Activated CD8-positive, alpha-beta memory T cell treated with anti-CD3 and anti-CD28 coated beads, Interleukin-2, amount 50 U/mL, for 48 hours (primary cell): Measurements from ENCODE around the gene FN3KRP.
"Not testable (repeated sequence)": the region's sequence is repeated elsewhere in the genome, so short reads cannot be mapped to it uniquely, and the experiment has no call there.

Source experiments
- DNase-seq: peaks from one replicate; pipeline ENCODE4 v3.0.0-alpha.2; 2020

FN3KRP gene

DNA sequence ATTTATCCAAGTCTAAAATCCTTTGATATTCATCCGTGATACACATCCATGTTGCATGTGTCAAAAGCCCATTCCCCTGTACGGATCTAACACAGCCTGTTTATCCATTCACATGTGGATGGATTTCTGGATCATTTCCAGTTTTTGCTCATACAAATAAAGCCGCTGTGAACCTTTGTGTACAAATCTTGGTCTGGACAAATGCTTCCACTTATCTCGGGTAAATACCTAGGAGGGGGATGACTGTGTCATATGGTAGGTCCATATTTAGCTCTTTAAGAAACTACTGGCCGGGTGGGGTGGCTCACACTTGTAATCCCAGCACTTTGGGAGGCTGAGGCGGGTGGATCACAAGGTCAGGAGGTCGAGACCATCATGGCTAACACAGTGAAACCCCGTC lies 29.0 kb downstream of the FN3KRP start:
- DNase-seq = no peak

DNA sequence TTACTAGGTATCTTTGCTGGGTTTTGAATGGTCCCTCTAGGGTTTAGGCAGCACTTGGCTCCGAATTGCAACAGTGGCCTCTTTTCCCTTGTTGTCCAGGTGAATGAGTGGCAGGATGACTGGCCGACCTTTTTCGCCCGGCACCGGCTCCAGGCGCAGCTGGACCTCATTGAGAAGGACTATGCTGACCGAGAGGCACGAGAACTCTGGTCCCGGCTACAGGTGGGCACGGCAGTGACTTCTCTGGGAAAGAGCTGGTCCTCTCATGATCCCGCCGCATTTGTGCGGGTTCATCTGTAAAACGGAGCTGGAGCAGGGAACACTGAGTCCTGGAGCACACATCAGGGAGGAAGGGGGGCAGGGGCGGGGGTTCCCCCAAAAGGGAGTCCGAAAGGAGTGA lies 32.2 kb downstream of the FN3KRP start:
- no peak for DNase-seq

DNA sequence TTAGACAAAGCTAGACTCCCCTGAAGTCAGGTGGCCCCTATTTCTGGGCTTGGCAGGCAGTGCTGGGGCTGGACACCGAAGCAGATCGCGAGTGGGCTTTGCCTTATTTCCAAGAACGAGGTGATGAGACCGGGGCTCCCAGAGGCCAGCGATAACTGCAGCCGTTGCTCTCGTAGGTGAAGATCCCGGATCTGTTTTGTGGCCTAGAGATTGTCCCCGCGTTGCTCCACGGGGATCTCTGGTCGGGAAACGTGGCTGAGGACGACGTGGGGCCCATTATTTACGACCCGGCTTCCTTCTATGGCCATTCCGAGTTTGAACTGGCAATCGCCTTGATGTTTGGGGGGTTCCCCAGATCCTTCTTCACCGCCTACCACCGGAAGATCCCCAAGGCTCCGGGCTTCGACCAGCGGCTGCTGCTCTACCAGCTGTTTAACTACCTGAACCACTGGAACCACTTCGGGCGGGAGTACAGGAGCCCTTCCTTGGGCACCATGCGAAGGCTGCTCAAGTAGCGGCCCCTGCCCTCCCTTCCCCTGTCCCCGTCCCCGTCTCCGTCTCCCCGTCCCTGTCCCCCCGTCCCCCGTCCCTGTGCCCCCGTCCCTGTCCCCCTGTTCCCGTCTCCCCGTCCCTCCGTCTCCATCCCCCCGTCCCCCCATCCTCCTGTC lies 33.9 kb downstream of the FN3KRP start:
- DNase-seq = no peak

DNA sequence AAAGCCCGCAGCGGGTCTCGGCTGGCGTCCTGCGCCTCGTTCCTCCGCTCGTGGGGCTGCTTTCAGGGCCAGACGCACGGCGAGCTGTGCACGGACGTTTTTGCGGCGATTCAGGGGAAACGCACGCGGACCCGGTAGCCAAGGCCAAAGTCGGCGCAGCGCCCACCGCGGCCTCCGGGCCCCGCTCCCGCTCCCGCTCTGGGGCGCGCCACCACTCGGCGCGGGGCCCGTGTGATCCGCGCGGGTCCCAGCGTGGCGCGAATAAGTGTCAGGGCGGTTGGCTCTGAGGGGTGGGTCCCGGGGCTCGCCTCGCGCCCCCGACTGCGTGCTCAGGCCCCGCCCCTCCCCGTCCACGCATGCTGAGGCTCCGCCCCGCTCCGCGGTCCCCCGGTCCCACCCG lies 34.7 kb downstream of the FN3KRP start:
- no peak for DNase-seq

DNA sequence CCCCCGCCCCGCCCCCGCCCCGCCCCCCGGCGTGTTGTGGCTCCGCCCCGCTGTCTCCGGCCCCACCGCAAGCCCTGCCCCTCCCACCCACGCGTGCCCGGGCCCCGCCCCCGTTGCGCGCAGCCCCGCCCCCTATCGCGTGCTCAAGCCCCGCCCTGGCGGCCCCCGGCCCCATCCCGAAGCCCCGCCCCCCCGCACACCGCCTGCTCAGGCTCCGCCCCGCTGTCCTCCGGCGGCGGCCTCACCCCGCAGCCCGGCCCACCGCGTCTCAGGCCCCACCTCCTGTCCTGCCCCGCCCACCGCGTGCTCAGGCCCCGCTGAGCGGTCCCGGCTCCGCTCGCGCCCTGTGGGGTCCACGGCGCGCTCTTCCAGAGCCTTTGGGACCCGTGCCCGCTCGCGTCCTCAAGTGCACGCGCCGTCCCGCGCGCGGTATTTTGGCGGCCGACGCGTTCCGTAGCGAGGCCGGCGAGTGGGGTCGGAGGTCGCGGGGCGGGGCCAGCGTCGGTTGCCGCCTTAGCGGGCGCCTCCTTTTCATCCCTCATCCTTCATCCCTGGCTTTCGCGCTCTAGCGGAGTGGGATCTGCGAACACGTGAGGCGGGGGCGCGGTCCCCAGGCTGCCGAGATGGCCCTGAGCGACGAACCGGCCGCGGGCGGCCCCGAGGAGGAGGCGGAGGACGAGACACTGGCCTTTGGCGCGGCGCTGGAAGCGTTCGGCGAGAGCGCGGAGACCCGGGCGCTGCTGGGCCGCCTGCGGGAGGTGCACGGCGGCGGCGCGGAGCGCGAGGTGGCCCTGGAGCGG lies 35.3 kb downstream of the FN3KRP start, which contains the start of gene TBCD:
TSS of gene TBCD (plus strand) at position 495 of the 800 bp plus-strand sequence. CDS start at position 624, 129 bp downstream.
- peak; percentile 93 for DNase-seq

DNA sequence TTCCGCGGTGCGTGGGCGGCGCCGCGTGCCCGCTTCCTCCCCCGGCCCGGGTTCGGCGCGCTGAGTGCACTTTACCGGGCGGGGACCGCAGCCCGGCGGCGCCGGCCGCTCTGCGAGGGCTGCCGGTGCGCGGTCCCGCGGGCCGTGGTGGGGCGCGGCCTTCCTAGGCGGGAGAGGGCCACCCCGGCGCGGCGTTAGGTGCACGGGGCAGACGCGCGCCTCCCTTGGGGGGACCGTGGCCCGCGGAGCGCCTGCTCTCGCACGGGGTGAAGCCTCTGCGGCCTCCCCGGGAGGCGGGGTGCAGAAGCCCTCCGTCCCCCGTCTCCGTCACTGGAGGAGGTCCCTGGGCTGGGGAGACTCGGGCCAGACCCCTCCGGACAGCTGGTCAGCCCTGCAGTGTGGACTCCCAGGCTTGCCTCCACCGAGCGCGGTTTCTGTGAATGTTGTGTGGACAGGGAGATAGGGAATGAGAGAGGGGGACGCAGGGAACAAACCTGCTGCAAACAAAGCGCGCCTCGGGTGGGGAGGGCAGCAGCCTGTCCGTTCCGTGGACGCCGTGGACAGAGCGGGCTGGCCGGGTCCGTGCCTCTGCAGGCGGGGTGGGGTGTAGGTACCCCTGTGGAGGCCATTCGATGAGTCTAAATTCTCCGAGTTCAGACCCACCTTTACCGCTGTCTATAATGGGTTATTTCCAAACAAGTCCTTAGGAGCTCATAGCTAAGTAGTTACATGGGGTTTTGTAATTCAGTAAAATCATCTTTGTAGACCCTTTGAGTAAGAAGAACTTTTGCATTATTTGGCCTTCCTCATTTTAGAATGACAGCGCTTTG lies 36.1 kb downstream of the FN3KRP start:
- DNase-seq = no peak

DNA sequence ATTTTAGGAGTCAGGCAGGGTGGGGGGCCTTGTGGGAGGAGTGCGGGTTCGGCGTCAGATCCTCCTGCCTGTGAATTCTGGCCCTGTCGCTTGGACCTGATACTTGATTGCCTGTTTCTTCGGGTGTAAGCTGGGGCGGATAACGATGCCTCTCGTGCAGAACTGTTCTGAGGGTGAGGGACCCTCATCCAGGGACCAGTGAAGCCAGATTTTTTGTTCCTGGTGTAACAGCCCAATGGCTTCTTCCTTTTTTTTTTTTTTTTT lies 36.6 kb downstream of the FN3KRP start:
- DNase-seq = no peak

DNA sequence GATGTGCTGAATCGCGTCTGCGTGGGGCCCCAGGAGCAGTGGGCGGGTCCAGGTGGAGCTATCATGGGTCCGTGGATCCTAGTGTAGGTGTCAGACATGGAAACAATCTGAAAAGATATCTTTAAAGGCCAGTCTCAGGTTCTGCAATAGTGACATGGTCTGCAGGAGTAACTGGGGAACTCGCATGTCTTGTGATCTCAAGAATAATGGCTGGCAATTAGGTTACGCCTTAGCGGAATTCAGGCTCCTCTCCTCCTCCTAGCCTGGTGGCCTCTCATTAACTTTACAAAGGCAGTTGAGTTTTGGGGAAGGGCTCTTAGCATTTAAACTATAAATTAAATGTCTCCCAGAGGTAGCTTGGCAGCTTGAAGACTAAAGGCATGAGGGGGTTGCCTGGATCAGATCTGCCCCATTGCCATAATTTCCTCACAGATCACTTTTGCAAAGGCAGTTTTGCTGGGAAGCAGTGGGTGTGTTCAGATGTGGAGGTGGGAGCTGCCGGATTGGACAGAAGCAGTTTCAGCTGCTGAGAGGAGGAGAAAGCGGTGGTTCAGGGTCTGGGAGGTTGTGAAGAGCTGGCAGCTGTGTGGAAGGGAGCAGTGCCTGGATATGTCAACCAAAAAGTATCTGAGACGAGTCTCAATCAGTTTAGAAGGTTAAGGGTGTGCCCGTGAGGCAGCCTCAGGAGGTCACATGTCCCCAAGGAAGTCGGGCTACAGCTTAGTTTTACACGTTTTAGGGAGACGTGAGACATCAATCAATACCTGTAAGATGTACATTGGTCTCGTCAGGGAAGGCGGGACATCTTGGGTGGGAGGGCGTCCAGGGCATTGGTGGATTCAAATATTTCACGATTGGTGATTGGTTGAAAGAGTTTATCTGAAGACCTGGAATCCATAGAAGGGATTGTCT lies 38.0 kb downstream of the FN3KRP start:
- DNase-seq = no peak

DNA sequence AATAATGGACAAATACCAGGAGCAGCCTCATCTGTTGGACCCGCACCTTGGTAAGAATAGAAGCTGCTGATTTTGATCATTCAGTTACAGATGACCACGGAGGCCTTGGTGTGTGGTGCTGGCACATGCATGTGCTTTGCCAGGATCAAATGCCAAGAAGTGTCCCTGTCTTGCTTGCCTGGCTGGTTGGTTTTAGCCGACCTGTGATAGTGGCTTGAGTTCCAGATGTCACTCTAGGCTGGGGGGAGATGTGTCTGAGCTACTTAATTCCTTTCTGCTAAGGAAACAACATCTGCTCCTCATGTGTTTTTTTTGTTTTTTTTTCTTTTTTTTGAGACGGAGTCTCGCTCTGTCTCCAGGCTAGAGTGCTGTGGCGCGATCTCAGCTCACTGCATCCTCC lies 39.7 kb downstream of the FN3KRP start:
- no peak for DNase-seq

DNA sequence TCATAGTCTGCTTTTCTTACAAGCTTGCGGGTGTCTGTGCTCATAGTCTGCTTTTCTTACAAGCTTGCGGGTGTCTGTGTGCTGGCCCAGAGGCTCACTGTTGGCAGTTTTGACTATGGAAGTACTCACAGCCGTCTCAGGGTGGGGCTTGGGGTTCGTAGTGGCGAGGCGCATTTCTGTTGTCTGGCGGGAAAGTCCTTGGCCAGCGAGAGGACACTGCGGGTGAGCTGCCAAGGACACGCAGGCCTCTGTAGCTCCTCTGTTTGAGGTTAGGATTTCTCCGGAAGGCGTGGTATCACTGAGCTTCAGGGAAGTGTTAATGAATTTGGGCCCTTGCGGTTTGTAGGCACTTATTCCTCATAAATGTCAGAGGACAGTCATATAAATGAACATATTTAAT lies 48.9 kb downstream of the FN3KRP start:
- DNase-seq = no peak

DNA sequence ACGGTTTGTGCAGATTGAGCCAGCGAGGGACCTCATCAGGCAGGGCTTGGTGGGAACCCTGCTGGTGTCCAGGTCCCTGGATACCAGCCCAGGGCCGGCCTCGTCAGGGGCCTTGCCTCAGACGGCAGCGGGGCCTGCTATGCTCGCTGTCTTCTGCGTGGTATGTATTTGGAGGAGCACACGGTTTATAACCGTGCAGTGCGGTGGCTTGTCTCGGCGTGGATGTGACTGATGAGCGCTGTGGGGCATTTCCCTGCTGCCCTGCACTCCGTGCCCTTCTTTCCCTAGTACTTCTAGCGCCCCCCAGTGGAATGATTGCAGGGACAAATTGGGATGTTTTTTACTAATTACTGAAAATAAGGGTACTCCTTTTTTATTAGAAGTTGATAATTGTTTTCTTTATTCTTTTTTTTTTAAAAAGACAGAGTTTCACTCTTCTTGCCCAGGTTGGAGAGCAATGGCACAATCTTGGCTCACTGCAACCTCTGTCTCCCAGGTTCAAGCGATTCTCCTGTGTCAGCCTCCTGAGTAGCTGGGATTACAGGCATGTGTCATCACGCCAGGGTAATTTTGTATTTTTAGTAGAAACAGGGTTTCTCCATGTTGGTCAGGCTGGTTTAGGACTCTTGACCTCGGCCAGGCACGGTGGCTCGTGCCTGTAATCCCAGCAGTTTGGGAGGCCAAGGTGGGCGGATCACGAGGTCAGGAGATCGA lies 50.7 kb downstream of the FN3KRP start:
- peak; percentile 75 for DNase-seq

DNA sequence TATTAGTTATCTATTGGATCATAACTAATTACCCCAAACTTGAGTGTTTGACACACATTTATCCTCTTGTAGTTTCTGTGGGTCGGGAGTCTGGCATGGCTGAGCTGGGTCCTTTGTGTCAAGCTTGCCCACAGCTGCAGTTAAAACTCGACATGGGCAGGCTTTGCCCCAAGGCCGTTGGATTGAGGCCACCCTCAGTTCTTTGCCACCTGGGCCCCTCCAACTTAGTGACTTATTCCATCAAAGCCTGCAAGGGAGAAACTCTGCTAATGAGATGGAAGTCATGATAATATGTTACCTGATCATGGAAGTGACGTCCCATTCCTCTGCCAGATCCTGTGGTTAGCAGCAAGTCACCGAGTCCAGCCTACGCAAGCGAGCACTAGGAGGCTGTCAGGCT lies 52.5 kb downstream of the FN3KRP start:
- DNase-seq = no peak

DNA sequence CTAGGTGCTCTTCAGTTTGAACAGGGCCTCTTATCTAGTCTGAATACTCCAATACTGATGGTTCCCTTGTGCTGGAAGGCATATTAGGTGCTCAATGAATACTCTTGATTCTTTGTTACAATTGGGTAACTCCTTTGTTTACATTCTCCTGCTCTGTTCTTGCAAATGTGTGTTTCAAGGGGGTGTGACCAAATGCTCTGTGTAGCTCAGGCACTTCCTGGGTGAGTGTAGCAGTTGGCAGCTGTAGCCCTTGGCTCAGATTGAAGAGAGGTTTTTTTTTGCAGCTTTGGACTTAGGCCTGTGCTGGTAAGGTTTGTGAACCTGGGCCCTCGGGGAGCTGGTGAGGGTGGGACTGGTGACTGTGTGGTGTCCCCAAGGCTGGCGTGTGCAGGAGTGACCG lies 55.5 kb downstream of the FN3KRP start:
- DNase-seq = no peak

DNA sequence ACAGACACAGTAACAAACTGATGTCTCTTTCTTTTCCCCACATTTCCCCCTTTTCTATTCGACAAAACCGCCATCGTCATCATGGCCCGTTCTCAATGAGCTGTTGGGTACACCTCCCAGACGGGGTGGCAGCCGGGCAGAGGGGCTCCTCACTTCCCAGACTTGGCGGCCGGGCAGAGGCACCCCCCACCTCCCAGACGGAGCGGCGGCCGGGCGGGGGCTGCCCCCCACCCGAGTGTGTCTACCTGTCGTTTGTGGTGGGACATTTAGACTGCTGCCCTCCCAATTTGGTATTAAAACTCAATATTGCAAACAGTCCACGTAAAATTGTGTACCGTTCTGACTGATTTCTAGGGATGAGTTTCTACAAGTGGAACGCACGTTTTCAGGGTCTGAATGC lies 58.0 kb downstream of the FN3KRP start:
- DNase-seq = not testable (repeated sequence)

DNA sequence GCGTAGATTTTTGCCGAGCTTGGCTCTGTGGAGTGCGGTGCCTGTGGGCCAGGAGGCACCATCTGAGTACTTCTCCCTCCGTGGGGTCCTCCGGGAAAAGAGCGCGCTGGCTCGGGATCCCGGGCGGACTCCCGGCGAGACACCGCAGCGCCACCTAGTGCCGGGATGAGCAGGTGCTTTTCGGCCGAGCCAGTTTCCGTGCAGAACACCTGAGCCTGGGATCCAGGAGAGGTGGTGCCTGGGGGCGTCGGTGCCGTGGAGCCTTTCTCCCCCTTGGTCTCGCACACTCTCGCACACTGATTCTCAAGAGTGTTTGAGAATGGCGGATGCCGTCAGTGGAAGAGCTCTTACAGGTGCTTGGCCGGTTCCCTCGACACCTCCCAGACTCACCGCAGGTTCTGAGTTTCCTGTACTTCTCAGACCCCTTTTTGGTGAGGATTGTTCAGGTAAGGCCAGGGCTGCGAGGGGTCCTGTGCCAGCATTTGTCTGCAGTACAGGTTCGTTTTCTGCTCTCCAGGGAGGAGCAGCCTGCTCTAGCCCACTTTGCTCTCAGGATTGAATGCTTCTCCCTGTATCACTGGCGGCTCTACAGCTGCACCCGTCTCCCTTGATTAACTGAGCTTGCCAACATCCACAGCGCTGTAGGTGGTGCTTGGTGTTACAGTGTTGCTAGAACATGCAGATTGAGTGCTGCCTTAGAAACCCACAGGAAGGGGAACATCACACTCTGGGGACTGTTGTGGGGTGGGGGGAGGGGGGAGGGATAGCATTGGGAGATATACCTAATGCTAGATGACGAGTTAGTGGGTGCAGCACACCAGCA lies 58.7 kb downstream of the FN3KRP start:
- peak; percentile 78 for DNase-seq

DNA sequence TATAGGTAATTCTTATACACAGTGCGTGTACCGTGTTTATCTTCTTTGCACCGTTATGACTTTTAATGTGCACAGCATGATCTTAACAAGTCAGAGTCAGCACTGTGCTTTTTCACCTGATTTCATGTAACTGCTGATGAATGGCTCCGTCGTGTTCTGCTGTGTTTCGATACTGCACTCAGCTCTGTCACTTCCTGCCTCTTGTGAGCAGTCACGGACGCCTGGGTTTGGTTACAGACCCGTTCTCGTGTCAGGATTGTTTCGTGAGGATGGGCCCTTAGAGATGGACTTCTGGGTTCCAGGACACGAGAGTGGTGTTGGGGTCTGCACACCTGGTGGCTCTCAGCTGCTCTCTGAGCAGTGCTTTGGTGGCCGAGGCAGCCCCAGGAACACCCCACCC lies 59.9 kb downstream of the FN3KRP start:
- no peak for DNase-seq
